ENCODE data around the gene ADRA2C.

GRCh38 chr4:3812211-3812934, 46.2 kb downstream of the ADRA2C start:
- no peak for TF ChIP-seq NFRKB (IDR thresholded peaks at IDR 0.05)
- no peak for TF ChIP-seq FOXM1 (IDR thresholded peaks at IDR 0.05; ENCODE audit: borderline replicate concordance)
- no peak for TF ChIP-seq FOXK2 (IDR thresholded peaks at IDR 0.05)
- TF ChIP-seq SUZ12 (IDR thresholded peaks at IDR 0.05) = no peak
- no peak for TF ChIP-seq HDGF (IDR thresholded peaks at IDR 0.05; ENCODE audit: borderline replicate concordance)
- no peak for TF ChIP-seq ZNF384 (IDR thresholded peaks at IDR 0.05)
- no peak for TF ChIP-seq PKNOX1 (IDR thresholded peaks at IDR 0.05)
- no peak for TF ChIP-seq ARNT (IDR thresholded peaks at IDR 0.05)
- no peak for TF ChIP-seq SP1 (IDR thresholded peaks at IDR 0.05)
- TF ChIP-seq CTBP1 (IDR thresholded peaks at IDR 0.05; ENCODE audit: borderline replicate concordance) = no peak
- TF ChIP-seq FOXA1 (IDR thresholded peaks at IDR 0.05) = no peak
